Measurements from ENCODE around the gene KCNH8. TPM values are rescaled to one million over a fixed set of nuclear protein-coding genes. Genes with fewer than 3 reads are reported as not detected.

Gene KCNH8
- total and polyA plus RNA-seq, 10 of the 15 experiments (the other 5 are each of a cell fraction or from before 2014, with no cell fraction given): under 0.01 to 0.18 (median 0.07) TPM; not detected in 2

GRCh38 chr3:19264424-19264823 is 116.1 kb downstream of the KCNH8 start:
- POLR2A ChIA-PET: no interaction called here
- in situ Hi-C loops (cut with MboI): no loop called here
- H3K36me3 ChIP-seq (ENCODE audit: control insufficient read depth in 2 of 2, insufficient read depth in 2 of 2, low read length in 1 of 2): no peaks in the 10 kb centered on the region
- no peak overlapping the region for H3K27ac ChIP-seq (ENCODE audit: control insufficient read depth, insufficient read depth)
- intact Hi-C loops (cut with micrococcal nuclease; ENCODE audit: unreplicated experiment): no loop called here
- RAD21 ChIA-PET (ENCODE audit: unreplicated experiment): no interaction called here
- TF ChIP-seq BCL11A (IDR thresholded peaks at IDR 0.05; ENCODE audit: low read depth, low read length): no peak
- TF ChIP-seq ZBTB40 (IDR thresholded peaks at IDR 0.05; ENCODE audit: borderline replicate concordance): no peak
- TF ChIP-seq ZNF274 (IDR thresholded peaks at IDR 0.05; ENCODE audit: insufficient read depth, insufficient read length): no peak
- TF ChIP-seq ZNF207 (IDR thresholded peaks at IDR 0.05; ENCODE audit: borderline replicate concordance): no peak
- TF ChIP-seq SPI1 (IDR thresholded peaks at IDR 0.05; ENCODE audit: borderline replicate concordance, insufficient read depth, low read depth, low read length): peak; percentile 45; the same call in 1 of the 2 replicates
- TF ChIP-seq ZNF24 (IDR thresholded peaks at IDR 0.05): no peak
- H2AFZ ChIP-seq (ENCODE audit: control insufficient read depth, low read depth, low read length): 0 out of 2 replicates have a peak overlapping the region, but pooled peaks have one; percentile 7
- H3K9ac ChIP-seq (ENCODE audit: control insufficient read depth, insufficient read depth, low read length): no peak overlapping the region
- SMC1A ChIA-PET (ENCODE audit: uncharacterized antibody, unreplicated experiment): no interaction called here
- H3K27me3 ChIP-seq (replicated peaks in 1 of 2; ENCODE audit: control insufficient read depth in 2 of 2, insufficient read depth in 2 of 2, low read length in 1 of 2): no peaks in the 10 kb centered on the region
- H3K79me2 ChIP-seq (ENCODE audit: control insufficient read depth, insufficient read depth, low read length): no peaks in the 10 kb centered on the region
- no peaks in the 10 kb centered on the region for H4K20me1 ChIP-seq (ENCODE audit: control insufficient read depth, insufficient read depth)
- H3K4me3 ChIP-seq: no peak overlapping the region
- H3K4me2 ChIP-seq (ENCODE audit: control insufficient read depth, insufficient read depth): no peak overlapping the region
- no peaks in the 10 kb centered on the region for H3K9me3 ChIP-seq (replicated peaks; ENCODE audit: control insufficient read depth, insufficient read depth, low read length)
- BruUV-seq (replicated peaks): no TSS peak
- WGBS (ENCODE audit: insufficient coverage, insufficient replicate concordance, low lambda C conversion rate, missing lambda C conversion rate): 20% methylated on average over 6 of the region's 6 CpGs
- DNase-seq (ENCODE audit: low read depth, low spot score): no peak
- CTCF ChIA-PET: no interaction called here
- H3K4me1 ChIP-seq (ENCODE audit: control insufficient read depth, insufficient read depth, low read length): no peaks in the 10 kb centered on the region
- ATAC-seq: peak; percentile 49
- FAIRE-seq: no peak
